Hippocampal formation (tissue), 2 donors: Measurements from ENCODE around the gene CHPT1.

Experiments
- DNase-seq, 2 donors: peaks; one replicate each; lab custom pipeline; 2025; lab: John Stamatoyannopoulos, UW

Gene CHPT1

DNA sequence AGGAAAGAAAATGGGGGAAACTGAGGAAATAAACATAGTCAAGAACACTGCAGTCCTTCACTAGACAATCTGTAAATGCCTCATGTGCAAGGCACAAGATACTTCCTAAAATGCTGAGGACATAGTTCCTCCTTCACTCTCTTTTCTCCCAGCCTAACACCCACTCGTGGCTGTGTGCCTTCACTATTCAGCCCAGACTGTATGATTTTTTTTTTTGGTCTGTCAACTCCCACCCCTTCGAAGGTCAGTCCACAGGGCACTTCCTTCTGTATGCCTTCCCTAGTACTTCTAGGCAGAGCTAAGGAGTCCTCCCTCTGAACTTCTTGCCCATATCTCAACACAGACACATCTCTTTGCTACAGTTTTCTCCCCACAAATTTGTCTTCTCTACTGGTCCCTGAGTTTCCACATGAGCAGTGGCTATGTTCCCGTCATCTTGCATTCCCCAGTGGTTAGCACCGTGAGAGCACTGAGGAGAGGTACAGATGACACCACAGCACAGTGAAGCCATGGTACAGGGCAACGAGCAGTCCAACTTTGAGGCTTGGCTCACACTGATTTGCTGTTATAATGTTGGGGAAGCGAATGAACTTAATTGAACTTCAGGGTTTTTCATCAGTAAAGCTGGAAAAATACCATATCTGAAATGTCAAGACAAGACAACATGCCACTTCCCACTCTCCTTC is 65.9 kb downstream of the CHPT1 start:
- DNase-seq, result no peak

DNA sequence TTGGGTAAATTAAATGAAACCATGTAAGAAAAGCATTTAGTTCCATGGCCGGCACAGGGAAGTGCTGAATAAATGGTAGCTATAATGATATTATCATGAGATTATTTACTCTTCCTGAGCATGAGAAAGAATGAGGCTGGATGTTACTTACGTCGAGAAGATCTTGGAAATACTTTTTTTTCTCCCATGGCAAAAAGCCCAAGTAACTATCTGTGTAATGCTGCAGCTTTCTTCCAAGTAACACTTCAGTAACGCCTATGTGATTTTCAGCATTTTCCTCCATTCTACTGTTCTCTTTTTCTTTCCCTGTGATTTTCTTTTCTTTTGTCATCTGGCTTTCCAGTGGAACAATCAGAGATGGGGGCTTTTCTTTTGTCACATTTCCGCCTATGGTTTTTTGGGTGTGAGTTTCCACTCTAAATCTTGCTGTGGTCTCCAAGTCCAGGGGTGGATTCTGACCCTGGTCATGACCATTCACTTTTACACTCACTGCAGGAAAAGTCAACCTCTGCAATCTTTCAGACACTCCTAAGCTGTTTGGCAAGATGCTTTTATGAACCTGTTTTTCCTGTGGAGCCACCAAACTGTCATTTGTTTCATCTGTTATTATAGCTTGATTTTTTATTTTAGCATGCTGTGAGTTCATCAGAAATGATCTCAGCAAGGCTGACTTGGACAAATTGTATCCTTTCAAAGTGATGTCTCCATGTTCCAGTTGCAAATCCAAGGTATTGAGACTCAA is 66.8 kb downstream of the CHPT1 start:
- DNase-seq, result no peak

DNA sequence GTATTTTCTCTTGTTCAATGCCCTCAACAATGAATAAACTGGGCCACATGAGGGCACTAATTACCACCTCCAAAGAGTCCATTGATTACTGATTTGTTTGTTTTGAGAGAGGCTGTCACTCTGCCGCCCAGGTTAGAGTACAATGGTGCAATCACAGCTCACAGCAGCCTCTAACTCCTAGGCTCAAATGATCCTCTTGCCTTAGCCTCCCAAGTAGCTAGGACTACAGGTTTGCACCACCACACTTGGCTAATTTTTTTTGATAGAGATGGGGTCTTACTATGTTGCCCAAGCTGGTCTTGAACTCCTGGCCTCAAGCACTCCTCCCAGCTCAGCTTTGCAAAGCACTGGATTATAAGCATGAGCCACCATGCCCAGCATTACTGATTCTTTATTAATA is 70.1 kb downstream of the CHPT1 start:
- DNase-seq, result no peak

DNA sequence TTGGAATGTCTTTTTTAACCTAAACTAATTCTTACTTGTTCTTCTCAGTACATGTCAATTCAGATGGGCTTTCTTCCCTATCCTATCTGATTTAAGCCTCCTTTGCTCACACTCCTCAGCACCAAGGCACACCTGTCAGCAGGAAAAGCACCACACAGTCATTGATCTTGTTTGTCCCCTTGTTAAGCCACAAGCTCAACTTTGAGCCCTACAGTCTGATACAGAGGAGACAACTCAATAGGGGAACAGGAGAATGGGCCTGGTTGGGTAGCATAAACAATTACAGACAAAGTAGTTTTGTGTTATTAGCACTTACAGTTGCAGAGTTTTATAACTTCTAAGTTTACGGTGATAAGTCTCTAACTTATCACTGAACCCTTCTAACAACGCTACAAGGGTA is 71.3 kb downstream of the CHPT1 start:
- DNase-seq, result no peak

DNA sequence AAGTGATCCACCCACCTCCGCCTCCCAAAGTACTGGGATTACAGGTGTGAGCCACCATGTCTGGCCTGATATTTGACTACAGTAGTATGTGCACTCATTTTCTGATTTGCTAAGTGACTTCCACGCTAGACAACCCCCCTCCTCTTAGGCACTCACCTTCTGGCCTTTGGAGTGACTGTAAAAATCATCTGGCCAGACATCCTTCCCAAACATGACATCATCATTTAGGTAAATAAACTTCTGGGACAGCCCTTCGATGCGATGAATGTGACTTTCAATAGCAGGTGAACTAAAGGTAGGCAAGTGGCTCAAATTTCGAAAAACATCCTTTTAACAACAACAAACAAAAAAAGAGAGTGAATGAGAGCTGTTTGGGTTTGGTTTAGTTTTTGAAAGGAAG is 72.4 kb downstream of the CHPT1 start:
- DNase-seq, result no peak

DNA sequence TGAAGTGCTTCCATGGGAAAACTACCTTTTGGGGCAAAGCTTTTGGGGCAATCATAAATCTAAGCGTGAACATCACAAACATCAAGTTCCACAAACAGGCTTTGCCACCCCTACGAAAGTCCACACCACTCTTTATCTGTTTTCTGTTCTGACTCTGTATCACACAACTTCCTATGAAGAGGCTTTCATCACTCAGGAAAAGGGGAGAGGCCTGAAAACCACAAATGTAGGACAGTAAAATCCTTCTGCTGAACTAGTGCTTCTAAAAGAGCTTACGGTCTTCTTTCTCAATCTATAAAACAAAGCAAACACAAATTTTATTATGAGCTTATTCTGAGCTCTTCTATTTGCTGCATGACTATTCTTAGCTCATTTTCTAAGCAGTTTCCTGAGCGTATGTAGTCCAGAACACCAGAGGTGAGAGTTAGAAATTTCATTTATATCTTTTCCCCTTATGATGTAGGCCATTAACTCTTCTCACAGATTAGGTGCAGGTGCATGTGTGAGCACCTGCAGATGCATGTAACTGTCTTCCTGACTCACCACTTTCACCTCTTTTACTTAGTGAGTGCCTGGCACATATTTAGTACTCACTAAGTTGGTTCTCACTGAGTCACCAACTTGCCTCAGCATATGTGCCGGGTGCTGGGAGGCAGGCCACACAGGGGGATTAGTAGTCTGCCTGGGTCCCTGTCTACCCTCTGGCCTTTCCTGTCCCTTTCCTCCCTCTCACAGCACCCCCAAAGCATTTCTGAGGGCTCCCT is 74.8 kb downstream of the CHPT1 start:
- no peak for DNase-seq

DNA sequence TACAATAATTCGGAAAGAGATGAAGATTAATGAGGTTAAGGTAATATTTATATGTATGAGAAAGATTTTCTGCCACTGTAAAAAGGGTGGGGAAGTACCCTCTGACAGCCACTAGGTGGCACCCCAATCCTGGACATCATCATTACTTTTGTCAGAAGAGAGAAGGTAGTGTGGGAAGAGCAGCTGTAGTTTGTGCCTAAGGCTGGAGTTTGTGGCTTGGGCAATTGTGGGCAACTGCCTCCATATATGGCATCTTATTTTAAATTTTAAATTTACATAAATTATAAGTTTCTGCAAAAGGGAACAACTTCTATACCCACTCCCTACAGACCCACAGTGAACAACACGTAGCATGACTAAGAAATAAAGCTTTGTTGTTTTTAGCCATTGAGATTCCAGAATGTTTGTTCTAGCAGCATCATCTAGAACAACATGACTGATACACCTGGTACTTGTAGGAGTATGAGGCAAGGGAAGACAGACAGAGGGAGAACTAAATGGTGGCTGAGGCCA is 76.3 kb downstream of the CHPT1 start:
- DNase-seq, result peak; percentile 41 to 87

DNA sequence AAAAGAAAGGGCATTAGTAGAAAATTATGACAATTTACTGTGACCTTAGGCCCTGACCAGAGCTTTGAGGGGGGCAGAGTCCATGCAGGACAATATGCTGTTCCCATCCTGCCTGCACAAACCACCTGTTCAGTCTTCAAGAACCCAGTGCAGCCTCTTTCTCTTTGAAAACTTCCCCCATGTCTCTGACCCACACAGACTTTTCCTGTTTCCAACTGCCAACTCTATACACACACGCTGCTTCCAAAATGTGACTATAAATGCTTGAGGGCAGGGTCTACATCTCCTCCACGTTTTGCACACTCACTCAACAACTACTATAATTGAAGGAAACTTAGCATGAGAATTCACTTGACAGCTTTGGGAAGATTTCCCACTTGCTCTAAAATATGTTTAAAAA is 78.4 kb downstream of the CHPT1 start:
- no peak for DNase-seq

DNA sequence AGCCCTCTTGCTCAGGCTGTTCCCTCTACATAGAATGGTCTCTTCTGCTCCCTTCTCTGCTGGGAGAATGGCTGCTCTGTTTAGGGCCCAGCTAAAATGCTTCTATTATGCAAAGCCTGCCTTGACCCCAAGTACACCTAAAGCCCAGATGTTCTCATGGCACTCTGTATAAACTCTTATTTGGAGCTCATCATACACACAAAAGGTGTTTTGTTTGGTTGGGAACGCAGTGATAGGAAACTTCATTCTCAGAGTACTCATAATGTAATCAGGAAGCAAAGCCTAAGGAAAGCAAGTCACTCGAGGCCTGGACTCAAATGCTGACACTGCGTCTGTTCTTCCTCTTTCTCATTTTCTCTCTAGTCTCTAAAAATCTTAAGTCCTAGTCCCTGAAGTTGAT is 80.0 kb downstream of the CHPT1 start:
- peak; percentile 25 to 74 for DNase-seq

DNA sequence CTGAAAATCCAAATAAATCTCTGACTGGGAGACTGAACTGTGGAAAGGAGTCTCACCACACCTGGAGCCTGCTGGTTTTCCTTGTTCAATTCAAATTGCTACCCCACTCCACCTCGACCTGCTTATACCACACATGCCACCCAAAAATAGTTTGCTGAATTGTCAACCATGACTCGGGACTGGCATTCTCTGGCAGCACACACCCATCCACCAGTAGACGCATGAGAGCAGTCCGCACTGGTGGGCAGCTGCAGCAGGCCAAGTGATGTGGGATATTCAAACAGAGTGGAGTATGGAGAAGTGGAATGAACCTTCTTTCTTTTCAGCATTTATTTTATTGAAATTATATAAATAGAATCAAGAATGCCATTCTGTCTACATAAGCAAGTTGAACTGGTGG is 80.5 kb downstream of the CHPT1 start:
- DNase-seq, result no peak
